DND-41 (cell line): ENCODE measurements around the gene ELAVL1.

Experiments used
- EZH2 ChIP-seq: IDR thresholded peaks from 3 replicates; pipeline ENCODE4 v1.6.1; 2012; ENCODE audit warnings: borderline replicate concordance, low read depth, mild to moderate bottlenecking, moderate library complexity, low read length, inconsistent platforms; ENCODE audit not compliant: severe bottlenecking
- TF ChIP-seq, protein P1 (sequence below): IDR thresholded peaks from 2 replicates; pipeline ENCODE4 v1.5.1; 2012; ENCODE audit warnings: borderline replicate concordance, low read length, moderate library complexity, mild to moderate bottlenecking; ENCODE audit not compliant: poor library complexity, severe bottlenecking; ENCODE audit errors: extremely low read depth

DNA sequence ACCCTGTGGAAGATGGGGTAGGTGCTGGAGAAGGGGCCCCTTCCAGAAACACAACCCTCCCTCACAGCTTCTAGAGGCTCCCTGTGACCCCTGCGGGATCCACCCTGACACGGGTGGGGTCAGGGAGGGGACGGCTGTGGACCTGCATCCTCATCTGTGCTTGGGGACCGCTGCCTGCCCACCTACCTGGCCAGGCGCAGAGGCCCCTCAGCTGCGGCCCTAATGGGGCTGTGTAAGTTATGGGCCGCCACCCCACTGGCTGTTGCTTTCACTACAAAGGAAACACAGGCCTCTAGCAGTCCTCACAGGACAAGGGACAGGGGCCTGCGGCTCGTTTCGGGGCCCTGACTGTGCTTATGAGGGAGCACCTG, 72.5 kb downstream of the ELAVL1 start:
- TF ChIP-seq, protein P1, sequence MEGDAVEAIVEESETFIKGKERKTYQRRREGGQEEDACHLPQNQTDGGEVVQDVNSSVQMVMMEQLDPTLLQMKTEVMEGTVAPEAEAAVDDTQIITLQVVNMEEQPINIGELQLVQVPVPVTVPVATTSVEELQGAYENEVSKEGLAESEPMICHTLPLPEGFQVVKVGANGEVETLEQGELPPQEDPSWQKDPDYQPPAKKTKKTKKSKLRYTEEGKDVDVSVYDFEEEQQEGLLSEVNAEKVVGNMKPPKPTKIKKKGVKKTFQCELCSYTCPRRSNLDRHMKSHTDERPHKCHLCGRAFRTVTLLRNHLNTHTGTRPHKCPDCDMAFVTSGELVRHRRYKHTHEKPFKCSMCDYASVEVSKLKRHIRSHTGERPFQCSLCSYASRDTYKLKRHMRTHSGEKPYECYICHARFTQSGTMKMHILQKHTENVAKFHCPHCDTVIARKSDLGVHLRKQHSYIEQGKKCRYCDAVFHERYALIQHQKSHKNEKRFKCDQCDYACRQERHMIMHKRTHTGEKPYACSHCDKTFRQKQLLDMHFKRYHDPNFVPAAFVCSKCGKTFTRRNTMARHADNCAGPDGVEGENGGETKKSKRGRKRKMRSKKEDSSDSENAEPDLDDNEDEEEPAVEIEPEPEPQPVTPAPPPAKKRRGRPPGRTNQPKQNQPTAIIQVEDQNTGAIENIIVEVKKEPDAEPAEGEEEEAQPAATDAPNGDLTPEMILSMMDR, result no peak
- TF ChIP-seq EZH2, result no peak
